NCI-H226 (cell line): Measurements from ENCODE around the gene SLC44A2.

Experiments
- DNase-seq: peaks from one replicate; pipeline ENCODE4 v3.0.0-alpha.2; 2015

SLC44A2 gene

GRCh38 chr19:10617409-10618121 lies 7.8 kb upstream of the SLC44A2 start:
- peak; percentile 92 for DNase-seq

GRCh38 chr19:10618846-10619245 lies 6.5 kb upstream of the SLC44A2 start:
- no peak for DNase-seq

GRCh38 chr19:10620786-10621185 lies 4.6 kb upstream of the SLC44A2 start:
- DNase-seq, result no peak

- DNase-seq, result no peak
Observed at GRCh38 chr19:10621966-10622365, 3.4 kb upstream of the SLC44A2 start.

- no peak for DNase-seq
Observed at GRCh38 chr19:10624585-10624984, 768 bp upstream of the SLC44A2 start.

GRCh38 chr19:10625762-10626138 lies 397 bp downstream of the SLC44A2 start:
- no peak for DNase-seq

GRCh38 chr19:10631874-10632273 lies 6.5 kb downstream of the SLC44A2 start:
- no peak for DNase-seq

- DNase-seq, result no peak
Observed at GRCh38 chr19:10634430-10634829, 9.1 kb downstream of the SLC44A2 start.

- DNase-seq, result no peak
Observed at GRCh38 chr19:10634963-10635362, 9.6 kb downstream of the SLC44A2 start.

GRCh38 chr19:10636304-10636972 lies 11.1 kb downstream of the SLC44A2 start:
- no peak for DNase-seq

GRCh38 chr19:10637894-10638293 lies 12.5 kb downstream of the SLC44A2 start:
- no peak for DNase-seq

- DNase-seq, result no peak
Observed at GRCh38 chr19:10639836-10640235, 14.5 kb downstream of the SLC44A2 start.

- DNase-seq, result no peak
Observed at GRCh38 chr19:10640361-10640760, 15.0 kb downstream of the SLC44A2 start.

- no peak for DNase-seq
Observed at GRCh38 chr19:10641248-10641647, 15.9 kb downstream of the SLC44A2 start.

- DNase-seq, result no peak
Observed at GRCh38 chr19:10642473-10643171, 17.3 kb downstream of the SLC44A2 start.

- DNase-seq, result no peak
Observed at GRCh38 chr19:10643172-10643967, 18.0 kb downstream of the SLC44A2 start.

- no peak for DNase-seq
Observed at GRCh38 chr19:10643968-10644259, 18.6 kb downstream of the SLC44A2 start.

GRCh38 chr19:10644260-10645007 lies 19.1 kb downstream of the SLC44A2 start:
- peak; percentile 49 for DNase-seq

GRCh38 chr19:10646456-10647159 lies 21.3 kb downstream of the SLC44A2 start:
- no peak for DNase-seq

- DNase-seq, result no peak
Observed at GRCh38 chr19:10648360-10648759, 23.0 kb downstream of the SLC44A2 start.

- no peak for DNase-seq
Observed at GRCh38 chr19:10651851-10652250, 26.5 kb downstream of the SLC44A2 start.

GRCh38 chr19:10653482-10653731 lies 28.1 kb downstream of the SLC44A2 start:
- DNase-seq, result no peak
